NCI-H2107 treated with DMSO at 0.1 percent for 48 hours (cell line): ENCODE measurements around the gene CLDN14.
"Not testable (repeated sequence)": the region's sequence is repeated elsewhere in the genome, so short reads cannot be mapped to it uniquely, and the experiment has no call there.

Source experiments
- DNase-seq: peaks from one replicate; lab custom pipeline; 2025; ENCODE audit not compliant: unreplicated experiment; lab: John Stamatoyannopoulos, UW

CLDN14 gene

GRCh38 chr21:36502365-36502764 lies 22.4 kb upstream of the CLDN14 start:
- no peak for DNase-seq

GRCh38 chr21:36501589-36501892 lies 21.6 kb upstream of the CLDN14 start:
- no peak for DNase-seq

- no peak for DNase-seq
These were observed 19.9 kb upstream of the CLDN14 start for GRCh38 chr21:36499578-36500471.

- DNase-seq = no peak
These were observed 14.6 kb upstream of the CLDN14 start for GRCh38 chr21:36494557-36494956.

GRCh38 chr21:36491209-36491910 lies 11.4 kb upstream of the CLDN14 start:
- DNase-seq = no peak

GRCh38 chr21:36489776-36490165 lies 9.8 kb upstream of the CLDN14 start:
- DNase-seq = no peak

GRCh38 chr21:36489103-36489775 lies 9.3 kb upstream of the CLDN14 start:
- DNase-seq = no peak

- peak; percentile 56 for DNase-seq
These were observed 7.9 kb upstream of the CLDN14 start for GRCh38 chr21:36487641-36488307.

GRCh38 chr21:36486246-36486645 lies 6.3 kb upstream of the CLDN14 start:
- DNase-seq = no peak

GRCh38 chr21:36485476-36485875 lies 5.6 kb upstream of the CLDN14 start:
- DNase-seq = no peak

- no peak for DNase-seq
These were observed 3.2 kb upstream of the CLDN14 start for GRCh38 chr21:36483095-36483494.

GRCh38 chr21:36482673-36483072 lies 2.8 kb upstream of the CLDN14 start:
- no peak for DNase-seq

GRCh38 chr21:36482181-36482580 lies 2.3 kb upstream of the CLDN14 start:
- no peak for DNase-seq

GRCh38 chr21:36481639-36482038 lies 1.7 kb upstream of the CLDN14 start:
- DNase-seq = no peak

GRCh38 chr21:36480618-36481017 lies 696 bp upstream of the CLDN14 start:
- no peak for DNase-seq

- no peak for DNase-seq
These were observed 981 bp downstream of the CLDN14 start for GRCh38 chr21:36478941-36479340.

- DNase-seq = no peak
These were observed 1.7 kb downstream of the CLDN14 start for GRCh38 chr21:36478207-36478701.

- no peak for DNase-seq
These were observed 2.4 kb downstream of the CLDN14 start for GRCh38 chr21:36477559-36477958.

GRCh38 chr21:36477001-36477400 lies 2.9 kb downstream of the CLDN14 start:
- no peak for DNase-seq

- not testable (repeated sequence) for DNase-seq
These were observed 3.4 kb downstream of the CLDN14 start for GRCh38 chr21:36476541-36476940.

- no peak for DNase-seq
These were observed 5.3 kb downstream of the CLDN14 start for GRCh38 chr21:36474591-36474990.
